GM12878 (cell line): ENCODE measurements around the gene ALX4.

Experiments used
- ATF2 ChIP-seq: IDR thresholded peaks from 2 replicates; pipeline ENCODE4 v1.6.1; 2012; ENCODE audit warnings: low read length, inconsistent platforms
- CTCF ChIP-seq, 3 experiments: IDR thresholded peaks in 2 of 3; conservative IDR thresholded peaks in 1 of 3; 2 replicates each; pipeline ENCODE4 v1.5.1; 2011; ENCODE audit warnings: low read depth in 3 of 3, low read length in 3 of 3, mild to moderate bottlenecking in 3 of 3, control low read depth in 2 of 3, moderate library complexity in 2 of 3, inconsistent platforms in 1 of 3, mixed read lengths in 1 of 3; ENCODE audit not compliant: control insufficient read depth in 2 of 3, insufficient read depth in 1 of 3; ENCODE audit errors: extremely low read depth in 1 of 3
- EP300 ChIP-seq, 2 experiments: fragments of 150-350 bp in 1 of 2; IDR thresholded peaks; 2 replicates each; pipeline ENCODE4 v1.6.1; 2011 to 2012; ENCODE audit warnings: low read depth in 2 of 2, low read length in 2 of 2, borderline replicate concordance in 1 of 2, improper control_type of control experiment in 1 of 2, inconsistent platforms in 1 of 2; ENCODE audit not compliant: control insufficient read depth in 1 of 2
- EZH2 ChIP-seq: IDR thresholded peaks from 2 replicates; pipeline ENCODE4 v1.6.1; 2012; ENCODE audit warnings: low read depth, mild to moderate bottlenecking, control low read depth, inconsistent platforms, low read length, borderline replicate concordance; ENCODE audit not compliant: control insufficient read depth
- KLF5 ChIP-seq: fragments of 450-650 bp; IDR thresholded peaks from 2 replicates; pipeline ENCODE4 v1.6.1; 2014; ENCODE audit warnings: mild to moderate bottlenecking; ENCODE audit not compliant: partially characterized antibody
- MTA3 ChIP-seq: IDR thresholded peaks from 2 replicates; pipeline ENCODE4 v1.6.1; 2012; ENCODE audit warnings: low read length, inconsistent platforms, borderline replicate concordance
- PML ChIP-seq: IDR thresholded peaks from 2 replicates; pipeline ENCODE4 v1.6.1; 2012; ENCODE audit warnings: low read length, inconsistent platforms
- POLR2A ChIP-seq: IDR thresholded peaks from 2 replicates; pipeline ENCODE4 v1.6.1; 2011; ENCODE audit warnings: low read depth, mild to moderate bottlenecking, low read length
- POLR2AphosphoS2 ChIP-seq: IDR thresholded peaks from 2 replicates; pipeline ENCODE4 v1.6.1; 2011; ENCODE audit warnings: low read depth, mild to moderate bottlenecking, low read length, improper control_type of control experiment, moderate library complexity
- RCOR1 ChIP-seq: conservative IDR thresholded peaks from 2 replicates; pipeline ENCODE4 v1.6.1; 2012; ENCODE audit warnings: low read depth, low read length, improper control_type of control experiment
- SP1 ChIP-seq: IDR thresholded peaks from one replicate; pipeline ENCODE4 v1.6.1; 2011; ENCODE audit warnings: low read depth, low read length
- SRF ChIP-seq, 2 experiments: IDR thresholded peaks; 2 replicates each; pipeline ENCODE4 v1.6.1; 2011; ENCODE audit warnings: low read depth in 2 of 2, low read length in 2 of 2, mild to moderate bottlenecking in 1 of 2, moderate library complexity in 1 of 2
- TAF1 ChIP-seq: IDR thresholded peaks from 2 replicates; pipeline ENCODE4 v1.6.1; 2011; ENCODE audit warnings: mild to moderate bottlenecking, low read depth, low read length, borderline replicate concordance
- ZBTB11 ChIP-seq: fragments of 450-650 bp; formaldehyde crosslinking; IDR thresholded peaks from 2 replicates; pipeline ENCODE4 v1.5.0; 2022; ENCODE audit warnings: mild to moderate bottlenecking, missing genetic modification characterization

- TF ChIP-seq POLR2A (no peak), SP1 (no peak), EZH2 (no peak), ATF2 (no peak), ZBTB11 (CRISPR knock-in tag) (no peak), CTCF (IDR thresholded peaks at IDR 0.05 in 2 of 3, conservative IDR thresholded peaks at IDR 0.05 in 1 of 3; ENCODE audit: control insufficient read depth in 2 of 3, extremely low read depth in 1 of 3, insufficient read depth in 1 of 3, low read depth in 3 of 3, low read length in 3 of 3) (no peak), RCOR1 (no peak), MTA3 (no peak), PML (no peak), EP300 (IDR thresholded peaks at IDR 0.05; ENCODE audit: borderline replicate concordance in 1 of 2, control insufficient read depth in 1 of 2, low read depth in 2 of 2, low read length in 2 of 2) (no peak), POLR2AphosphoS2 (no peak), SRF (IDR thresholded peaks at IDR 0.05; ENCODE audit: low read depth in 2 of 2, low read length in 2 of 2) (no peak), KLF5 (no peak), TAF1 (no peak)
Measured at GRCh38 chr11:44314733-44315132, 4.8 kb upstream of the ALX4 start.
